ENCODE results near the gene PDE4D. TPM values are rescaled to one million over a fixed set of nuclear protein-coding genes. Genes with fewer than 3 reads are reported as not detected.

The PDE4D gene
- total and polyA plus RNA-seq, 8 donors: 1.5 to 7.1 (median 3.1) TPM

GRCh38 chr5:59272809-59273427 lies 620.6 kb downstream of the PDE4D start:
- Histone ChIP-seq H3K27me3 (no peaks in the 10 kb centered on the region), H3K4me1 (peaks cover 0 to 8% (median 4%) of the 10 kb centered on the region in 3 donors), H3K36me3 (no peaks in the 10 kb centered on the region), H3K9me3 (no peaks in the 10 kb centered on the region), H3K4me3 (no peak overlapping the region), H3K27ac (no peak overlapping the region)
- 71 to 80% methylated on average over 3 of the region's 3 CpGs for WGBS, 2 donors
- intact Hi-C loops (cut with DNase I): no loop called here
- no peak for DNase-seq
- no peak for ATAC-seq
- no peak for TF ChIP-seq CTCF (IDR thresholded peaks at IDR 0.05)
- no peak for FAIRE-seq

- no peak overlapping the region for H3K4me3 ChIP-seq
- ATAC-seq (no peak), FAIRE-seq (no peak), DNase-seq (no peak)
- TF ChIP-seq CTCF (IDR thresholded peaks at IDR 0.05): no peak
- H3K36me3 ChIP-seq: no peaks in the 10 kb centered on the region
- H3K4me1 ChIP-seq: peaks cover 0 to 11% (median 3%) of the 10 kb centered on the region in 3 donors
- no peaks in the 10 kb centered on the region for H3K27me3 ChIP-seq
- no peak overlapping the region for H3K27ac ChIP-seq
- WGBS, 2 donors: 91 to 97% methylated on average over 4 of the region's 4 CpGs
- intact Hi-C loops (cut with DNase I): no loop called here
- H3K9me3 ChIP-seq: no peaks in the 10 kb centered on the region
These were observed 624.6 kb downstream of the PDE4D start for GRCh38 chr5:59268756-59269415.

- DNase-seq: no peak
- intact Hi-C loops (cut with DNase I): no loop called here
- Histone ChIP-seq H3K4me3 (no peak overlapping the region), H3K9me3 (no peaks in the 10 kb centered on the region), H3K4me1 (peaks cover 0 to 11% (median 3%) of the 10 kb centered on the region in 3 donors), H3K27ac (no peak overlapping the region), H3K36me3 (no peaks in the 10 kb centered on the region), H3K27me3 (no peaks in the 10 kb centered on the region)
- no peak for ATAC-seq
- no peak for TF ChIP-seq CTCF (IDR thresholded peaks at IDR 0.05)
- FAIRE-seq: no peak
- 44 to 95% methylated on average over 1 of the region's 1 CpG for WGBS, 2 donors
These were observed 626.5 kb downstream of the PDE4D start for GRCh38 chr5:59267033-59267432.

GRCh38 chr5:59266410-59266809 lies 627.1 kb downstream of the PDE4D start:
- Histone ChIP-seq H3K4me3 (no peak overlapping the region), H3K27me3 (no peaks in the 10 kb centered on the region), H3K9me3 (no peaks in the 10 kb centered on the region), H3K4me1 (peaks cover 0 to 16% (median 9%) of the 10 kb centered on the region in 3 donors), H3K27ac (no peak overlapping the region), H3K36me3 (no peaks in the 10 kb centered on the region)
- no peak for TF ChIP-seq CTCF (IDR thresholded peaks at IDR 0.05)
- 31 to 33% methylated on average over 3 of the region's 3 CpGs for WGBS, 2 donors
- intact Hi-C loops (cut with DNase I): no loop called here
- DNase-seq: no peak
- FAIRE-seq: no peak
- peak; percentile 68 to 89 (median 86) for ATAC-seq

Measured in pancreas (tissue), 10 donors.